Peyer's patch (tissue), 4 donors: Measurements from ENCODE around the gene NOS1AP. TPM values are rescaled to one million over a fixed set of nuclear protein-coding genes. Genes with fewer than 3 reads are reported as not detected.

Experiments used
- DNase-seq, 3 donors: peaks; one replicate each; pipeline ENCODE4 v3.0.0-alpha.2; 2017 to 2019
- H3K27ac ChIP-seq, 4 donors: fragments of 200-600 bp; sonication (generic); one replicate each; pipeline ENCODE4 v1.5.1; 2016 to 2019
- H3K27me3 ChIP-seq, 2 donors: fragments of 200-600 bp; sonication (generic); one replicate each; pipeline ENCODE4 v1.5.1; 2019
- H3K36me3 ChIP-seq, 3 donors: fragments of 200-600 bp; sonication (generic); one replicate each; pipeline ENCODE4 v1.5.1; 2016 to 2019
- H3K4me1 ChIP-seq, 4 donors: fragments of 200-600 bp; sonication (generic); one replicate each; pipeline ENCODE4 v1.5.1; 2016 to 2019
- H3K4me3 ChIP-seq, 4 donors: fragments of 200-600 bp; sonication (generic); 1 replicate in 3 of 4; 2 replicates in 1 of 4; pipeline ENCODE4 v1.5.1; 2016 to 2019; ENCODE audit warnings: mild to moderate bottlenecking in 1 of 4
- H3K9me3 ChIP-seq, 4 donors: fragments of 200-600 bp; sonication (generic); one replicate each; pipeline ENCODE4 v1.5.1; 2016 to 2019; ENCODE audit warnings: mild to moderate bottlenecking in 1 of 4
- CTCF ChIP-seq, 6 experiments: fragments of 450-650 bp in 4 of 6; fragments of 200-600 bp in 2 of 6; sonication (generic) in 1 of 6; IDR thresholded peaks; one replicate each; pipeline ENCODE4 v1.5.1; 2017 to 2019; ENCODE audit warnings: antibody characterized with exemption in 6 of 6, mild to moderate bottlenecking in 3 of 6, moderate library complexity in 1 of 6
- POLR2A ChIP-seq, 2 donors: fragments of 450-650 bp; IDR thresholded peaks; one replicate each; pipeline ENCODE4 v1.5.1; 2017; ENCODE audit warnings: antibody characterized with exemption in 2 of 2, mild to moderate bottlenecking in 2 of 2, moderate library complexity in 2 of 2
- total RNA-seq, 4 donors: library from RNA; depleted of rRNA; stranded (reverse); fragments of >200 nt; gene quantifications; one replicate each; pipeline ENCODE4 v1.1.0, GENCODE V29; 2016

The NOS1AP gene
- 10 to 100 TPM in 2 of 4 donors, 1 to 10 TPM in 2; 6.3 to 18.5 (median 11.9) TPM for total RNA-seq

- peak; percentile 35 to 94 (median 88) for DNase-seq
- Histone ChIP-seq H3K9me3 (peaks cover 0 to 4% (median 0%) of the 10 kb centered on the region in 4 donors), H3K4me3 (peak within 1 kb of the TSS; percentile 60 to 87 (median 75)), H3K36me3 (no peaks in the 10 kb centered on the region), H3K4me1 (peaks cover 0 to 12% (median 6%) of the 10 kb centered on the region in 4 donors), H3K27me3 (no peaks in the 10 kb centered on the region), H3K27ac (peak within 1 kb of the TSS in 3 of 4 donors; percentile 65 to 86 (median 81))
- TF ChIP-seq POLR2A (IDR thresholded peaks at IDR 0.05) (peak; percentile 74 to 75), CTCF (IDR thresholded peaks at IDR 0.05) (peak in 1 of 6 experiments; percentile 7)
Observed at GRCh38 chr1:162069334-162070093, at the start of gene NOS1AP. TSS of gene NOS1AP (plus strand) at chr1:162069691. CDS start at chr1:162070178, 487 bp downstream.

- peaks cover 0 to 20% (median 6%) of the 10 kb centered on the region in 4 donors for H3K4me1 ChIP-seq
- TF ChIP-seq POLR2A (IDR thresholded peaks at IDR 0.05) (no peak), CTCF (IDR thresholded peaks at IDR 0.05) (no peak)
Observed at GRCh38 chr1:162020150-162020549, 49.3 kb upstream of the NOS1AP start.

GRCh38 chr1:162021124-162021523 is 48.4 kb upstream of the NOS1AP start:
- Histone ChIP-seq H3K27me3 (no peaks in the 10 kb centered on the region), H3K27ac (no peak overlapping the region), H3K36me3 (no peaks in the 10 kb centered on the region), H3K9me3 (no peaks in the 10 kb centered on the region), H3K4me3 (no peak overlapping the region), H3K4me1 (peaks cover 0 to 20% (median 6%) of the 10 kb centered on the region in 4 donors)
- no peak for DNase-seq
- TF ChIP-seq CTCF (IDR thresholded peaks at IDR 0.05) (no peak), POLR2A (IDR thresholded peaks at IDR 0.05) (no peak)

More at GRCh38 chr1:162020150-162020549, 49.3 kb upstream of the NOS1AP start:
- no peak overlapping the region for H3K4me3 ChIP-seq
- H3K27me3 ChIP-seq, result no peaks in the 10 kb centered on the region
- H3K36me3 ChIP-seq, result no peaks in the 10 kb centered on the region
- H3K27ac ChIP-seq, result no peak overlapping the region
- no peaks in the 10 kb centered on the region for H3K9me3 ChIP-seq
- no peak for DNase-seq

GRCh38 chr1:162022626-162023025 is 46.9 kb upstream of the NOS1AP start:
- Histone ChIP-seq H3K4me1 (peaks cover 0 to 20% (median 6%) of the 10 kb centered on the region in 4 donors), H3K27ac (no peak overlapping the region), H3K4me3 (peak overlapping the region in 1 of 4 donors; percentile 63), H3K27me3 (no peaks in the 10 kb centered on the region), H3K9me3 (no peaks in the 10 kb centered on the region), H3K36me3 (no peaks in the 10 kb centered on the region)
- DNase-seq, result no peak
- no peak for TF ChIP-seq CTCF (IDR thresholded peaks at IDR 0.05)
- TF ChIP-seq POLR2A (IDR thresholded peaks at IDR 0.05), result no peak

GRCh38 chr1:162023181-162023546 is 46.3 kb upstream of the NOS1AP start:
- Histone ChIP-seq H3K27ac (peak overlapping the region in 1 of 4 donors; percentile 39), H3K9me3 (no peaks in the 10 kb centered on the region), H3K36me3 (no peaks in the 10 kb centered on the region), H3K4me3 (peak overlapping the region; percentile 37 to 63 (median 50)), H3K4me1 (peaks cover 0 to 20% (median 6%) of the 10 kb centered on the region in 4 donors), H3K27me3 (no peaks in the 10 kb centered on the region)
- TF ChIP-seq POLR2A (IDR thresholded peaks at IDR 0.05), result no peak
- DNase-seq, result no peak
